Measurements from ENCODE around the gene WNT16.

WNT16 gene

DNA sequence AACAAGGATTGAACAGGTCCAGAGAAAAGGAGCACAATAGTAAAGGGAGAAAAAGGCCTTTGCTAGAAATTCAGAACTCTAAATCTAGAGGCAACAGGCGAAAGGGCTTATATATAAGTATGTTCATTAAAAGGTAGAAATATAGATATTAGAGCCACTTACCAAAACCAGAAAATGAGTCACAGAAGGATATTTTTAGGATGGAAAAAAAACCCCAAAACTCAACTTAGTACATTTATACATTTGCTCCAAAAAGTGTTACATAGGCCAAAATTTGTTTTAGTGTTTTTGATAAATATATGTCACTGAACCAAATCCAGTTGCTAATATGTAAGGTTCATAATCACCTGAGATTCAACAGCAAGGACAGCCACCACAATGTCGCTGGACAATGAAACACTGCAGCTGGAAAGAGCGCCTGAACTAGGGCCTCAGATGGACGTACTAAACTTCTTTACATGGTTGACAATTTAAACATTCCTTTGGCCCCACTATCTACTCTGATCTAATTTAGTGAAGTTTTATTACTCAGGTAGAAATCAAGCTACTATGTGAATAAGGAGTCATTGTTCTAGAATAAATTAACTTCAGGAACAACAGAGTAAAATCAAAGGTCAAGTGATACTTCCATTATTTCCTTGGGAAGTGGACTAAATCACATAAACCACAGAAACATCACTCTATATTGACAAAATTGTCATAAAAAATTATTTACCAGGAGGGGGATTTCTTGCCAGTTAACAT lies 56.4 kb downstream of the WNT16 start:
- Mint-ChIP-seq H3K4me1 (peaks cover 26% of the 10 kb centered on the region), H3K27me3 (ENCODE audit: low read depth, poor library complexity) (no peaks in the 10 kb centered on the region), H3K27ac (peak overlapping the region; percentile 23), H3K4me3 (no peak overlapping the region), H3K36me3 (ENCODE audit: low read depth) (no peaks in the 10 kb centered on the region), H3K9me3 (no peaks in the 10 kb centered on the region)
- DNase-seq, result no peak
- no peak for TF ChIP-seq CTCF (IDR thresholded peaks at IDR 0.05)

DNA sequence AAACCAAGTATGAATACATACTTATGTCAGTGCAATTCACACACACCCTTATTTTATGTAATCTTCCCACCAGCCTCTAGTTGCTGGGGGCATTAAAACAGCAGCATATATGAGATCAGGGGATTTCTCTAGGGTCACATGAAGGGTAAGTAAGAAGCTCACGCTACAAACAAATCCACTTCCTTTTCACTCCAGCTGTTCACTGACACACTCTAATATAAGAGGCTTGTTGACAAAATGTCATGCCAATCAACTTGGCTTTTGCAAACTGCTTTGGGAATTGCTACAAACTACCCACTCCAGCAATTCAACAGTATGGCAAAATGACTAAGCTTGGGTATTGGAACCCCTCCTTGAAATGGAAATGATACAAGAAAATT lies 57.0 kb downstream of the WNT16 start:
- Mint-ChIP-seq H3K27ac (no peak overlapping the region), H3K9me3 (no peaks in the 10 kb centered on the region), H3K36me3 (ENCODE audit: low read depth) (no peaks in the 10 kb centered on the region), H3K27me3 (ENCODE audit: low read depth, poor library complexity) (no peaks in the 10 kb centered on the region), H3K4me1 (peaks cover 26% of the 10 kb centered on the region), H3K4me3 (no peak overlapping the region)
- DNase-seq, result no peak
- TF ChIP-seq CTCF (IDR thresholded peaks at IDR 0.05), result no peak

DNA sequence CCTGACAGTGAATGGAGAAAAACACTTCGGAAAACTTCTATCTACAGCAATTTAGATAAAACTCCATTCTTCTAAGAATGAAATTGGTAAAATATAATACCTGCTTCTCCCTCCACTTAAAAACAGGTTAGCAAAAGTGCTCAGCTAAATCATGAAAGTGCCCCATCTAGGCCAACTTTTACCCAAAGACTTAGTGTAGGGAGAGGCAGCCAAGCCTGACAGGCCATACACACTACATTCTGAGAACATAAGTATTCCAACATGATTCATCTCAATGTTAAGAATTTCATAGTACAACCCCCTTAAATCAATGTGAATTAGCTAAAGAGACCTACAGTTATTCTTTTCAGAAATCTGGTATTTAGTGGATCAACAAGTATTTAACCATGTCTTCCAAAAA lies 60.1 kb downstream of the WNT16 start:
- TF ChIP-seq CTCF (IDR thresholded peaks at IDR 0.05), result no peak
- Mint-ChIP-seq H3K4me3 (no peak overlapping the region), H3K27ac (no peak overlapping the region), H3K36me3 (ENCODE audit: low read depth) (peaks cover 30% of the 10 kb centered on the region), H3K4me1 (peaks cover 30% of the 10 kb centered on the region), H3K27me3 (ENCODE audit: low read depth, poor library complexity) (no peaks in the 10 kb centered on the region), H3K9me3 (peaks cover 8% of the 10 kb centered on the region)
- no peak for DNase-seq

- no peaks in the 10 kb centered on the region for H3K27me3 Mint-ChIP-seq (ENCODE audit: low read depth, poor library complexity)
- TF ChIP-seq CTCF (IDR thresholded peaks at IDR 0.05), result no peak
- H3K36me3 Mint-ChIP-seq (ENCODE audit: low read depth), result peaks cover 35% of the 10 kb centered on the region
- no peak for DNase-seq
- peaks cover 29% of the 10 kb centered on the region for H3K4me1 Mint-ChIP-seq
- no peak overlapping the region for H3K27ac Mint-ChIP-seq
- H3K4me3 Mint-ChIP-seq, result no peak overlapping the region
- peaks cover 8% of the 10 kb centered on the region for H3K9me3 Mint-ChIP-seq
These were observed 61.3 kb downstream of the WNT16 start for GRCh38 chr7:121390109-121390508.

DNA sequence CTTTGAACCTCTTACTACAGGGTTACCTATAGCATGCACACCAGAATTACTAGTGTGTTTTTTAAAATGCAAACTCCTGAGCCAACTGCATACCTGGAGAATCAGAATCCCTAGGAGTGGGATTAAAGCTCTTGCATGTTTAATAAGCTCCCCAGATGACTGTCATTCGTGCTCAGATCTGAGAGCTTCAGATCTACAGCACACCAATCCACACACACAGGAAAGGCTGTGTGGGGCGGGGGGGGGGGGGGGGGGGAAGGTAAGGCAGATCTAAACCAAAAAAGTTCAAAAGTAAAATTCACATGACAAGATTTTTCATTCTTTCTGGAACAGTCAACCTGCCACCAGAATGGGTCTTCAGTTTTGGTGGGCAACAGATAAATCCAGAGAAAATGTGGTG lies 61.8 kb downstream of the WNT16 start:
- Mint-ChIP-seq H3K9me3 (peaks cover 8% of the 10 kb centered on the region), H3K4me3 (no peak overlapping the region), H3K27me3 (ENCODE audit: low read depth, poor library complexity) (no peaks in the 10 kb centered on the region), H3K4me1 (peaks cover 29% of the 10 kb centered on the region), H3K36me3 (ENCODE audit: low read depth) (peaks cover 35% of the 10 kb centered on the region), H3K27ac (no peak overlapping the region)
- TF ChIP-seq CTCF (IDR thresholded peaks at IDR 0.05), result no peak
- no peak for DNase-seq

Measured in nephron progenitor cell (in vitro differentiated cells).